C1 segment of cervical spinal cord (tissue), 14 donors: ENCODE data around the gene SLC15A1.

Source experiments
- DNase-seq, 14 donors: peaks; one replicate each; lab custom pipeline; 2025; lab: John Stamatoyannopoulos, UW

The SLC15A1 gene

DNA sequence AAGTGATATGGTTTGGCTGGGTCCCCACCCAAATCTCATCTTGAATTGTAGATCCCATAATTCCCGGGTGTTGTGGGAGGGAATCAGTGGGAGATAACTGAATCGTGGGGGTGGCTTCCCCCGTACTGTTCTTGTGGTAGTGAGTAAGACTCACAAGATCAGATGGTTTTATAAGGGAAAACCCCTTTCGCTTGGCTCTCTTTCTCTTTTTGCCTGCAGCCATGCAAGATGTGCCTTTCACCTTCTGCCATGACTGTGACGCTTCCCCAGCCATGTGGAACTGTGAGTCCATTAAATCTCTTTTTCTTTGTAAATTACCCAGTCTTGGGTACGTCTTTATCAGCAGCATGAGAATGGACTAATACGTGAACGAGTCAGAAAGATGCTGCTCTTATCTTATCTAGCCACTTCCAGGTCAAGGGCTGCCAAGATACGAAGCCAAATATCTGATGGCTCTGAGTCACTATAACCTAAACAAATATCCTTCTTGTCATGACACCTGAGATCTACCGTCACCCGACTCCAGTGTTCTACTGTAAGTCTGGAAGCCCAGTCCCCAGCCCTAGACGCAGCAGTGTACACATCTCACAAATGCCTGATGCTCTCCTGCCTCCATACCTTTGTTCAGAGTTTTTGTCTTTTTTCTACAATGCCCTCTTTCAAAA lies 45.9 kb downstream of the SLC15A1 start:
- no peak for DNase-seq

DNA sequence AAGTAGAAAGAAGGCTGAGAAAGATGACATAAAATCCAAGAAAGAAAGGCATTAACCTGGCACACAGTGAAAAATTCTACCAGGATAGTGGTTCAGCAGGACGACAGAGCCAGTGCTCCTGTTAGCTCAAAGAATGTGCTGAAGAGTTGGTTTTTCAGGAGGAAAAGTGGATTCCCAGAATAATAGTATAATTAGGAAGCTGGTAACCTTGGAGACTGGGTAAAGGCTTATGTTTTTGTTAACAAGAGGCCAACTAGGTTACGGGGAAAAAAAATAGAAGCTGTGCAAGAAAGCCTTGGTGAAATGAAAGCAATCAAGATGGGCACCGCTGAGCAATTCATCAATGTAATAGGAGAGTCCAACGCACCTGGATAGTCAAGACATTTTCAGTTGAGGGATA lies 54.7 kb downstream of the SLC15A1 start:
- DNase-seq: no peak

DNA sequence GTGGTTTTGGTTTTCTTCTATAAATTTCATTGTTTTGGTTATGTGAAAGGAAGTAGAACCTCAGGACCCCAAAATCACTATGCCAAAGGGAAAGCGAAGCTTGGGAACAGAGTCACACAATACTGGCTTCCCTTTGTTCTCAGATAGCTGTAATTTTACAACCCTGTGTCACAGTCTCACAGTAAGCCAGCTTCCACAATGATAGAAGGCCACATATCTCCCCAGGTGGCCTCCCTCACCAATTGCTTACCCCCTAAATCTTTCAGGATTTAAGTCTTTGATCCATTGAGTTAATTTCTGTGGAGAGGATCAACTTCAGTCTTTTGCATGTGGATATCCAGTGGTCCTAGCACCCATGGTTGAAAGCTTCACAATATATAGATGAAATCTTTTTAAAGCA lies 58.7 kb downstream of the SLC15A1 start:
- no peak for DNase-seq

DNA sequence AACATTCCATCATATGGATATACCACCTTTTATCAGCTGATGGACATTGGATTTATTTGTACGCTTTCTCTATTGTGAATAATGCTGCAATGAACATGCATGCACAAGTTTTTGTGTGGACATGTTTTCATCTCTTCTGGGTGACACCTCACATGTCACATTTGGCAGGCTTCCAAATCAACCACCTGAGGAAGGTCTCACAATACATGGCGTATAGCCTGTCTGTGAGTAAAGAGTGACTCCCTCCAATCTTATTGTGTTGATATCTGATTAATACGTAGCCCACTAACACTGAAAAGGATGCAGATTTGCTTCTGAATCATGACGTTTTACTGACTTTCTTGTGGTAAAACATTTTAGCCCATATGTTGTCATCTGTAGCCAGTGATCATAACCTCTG lies 61.1 kb downstream of the SLC15A1 start:
- DNase-seq: no peak

DNA sequence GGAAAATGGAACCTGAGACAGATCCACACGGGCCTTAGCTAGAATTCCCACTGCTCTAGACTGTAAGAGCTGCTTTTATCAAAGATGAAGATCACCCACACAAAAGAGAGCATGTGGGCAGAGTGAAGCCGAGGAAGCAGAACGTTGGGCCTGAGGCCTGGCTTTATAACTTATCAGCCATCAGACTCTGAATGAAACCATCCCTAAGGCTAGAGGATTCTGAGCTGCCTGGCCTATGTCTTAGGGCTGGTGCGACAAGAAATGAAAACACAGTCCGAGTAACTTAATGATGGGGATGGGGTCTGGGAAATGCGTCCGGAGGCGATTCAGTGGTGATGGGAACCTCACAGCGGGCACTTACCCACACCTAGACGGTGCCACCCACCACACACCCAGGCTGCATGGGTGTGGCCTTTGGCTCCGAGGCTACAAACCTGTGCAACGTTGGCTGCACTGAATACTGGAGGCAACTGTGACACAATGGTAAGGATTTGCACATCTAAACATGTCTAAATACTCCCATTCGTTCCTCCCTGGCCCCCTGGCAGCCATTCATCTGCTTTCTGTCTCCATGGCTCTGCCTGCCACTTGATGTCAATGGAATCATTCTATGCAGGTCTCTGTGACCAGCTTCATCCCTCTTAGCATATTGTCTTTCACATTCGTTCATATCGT lies 62.0 kb downstream of the SLC15A1 start:
- DNase-seq: no peak

DNA sequence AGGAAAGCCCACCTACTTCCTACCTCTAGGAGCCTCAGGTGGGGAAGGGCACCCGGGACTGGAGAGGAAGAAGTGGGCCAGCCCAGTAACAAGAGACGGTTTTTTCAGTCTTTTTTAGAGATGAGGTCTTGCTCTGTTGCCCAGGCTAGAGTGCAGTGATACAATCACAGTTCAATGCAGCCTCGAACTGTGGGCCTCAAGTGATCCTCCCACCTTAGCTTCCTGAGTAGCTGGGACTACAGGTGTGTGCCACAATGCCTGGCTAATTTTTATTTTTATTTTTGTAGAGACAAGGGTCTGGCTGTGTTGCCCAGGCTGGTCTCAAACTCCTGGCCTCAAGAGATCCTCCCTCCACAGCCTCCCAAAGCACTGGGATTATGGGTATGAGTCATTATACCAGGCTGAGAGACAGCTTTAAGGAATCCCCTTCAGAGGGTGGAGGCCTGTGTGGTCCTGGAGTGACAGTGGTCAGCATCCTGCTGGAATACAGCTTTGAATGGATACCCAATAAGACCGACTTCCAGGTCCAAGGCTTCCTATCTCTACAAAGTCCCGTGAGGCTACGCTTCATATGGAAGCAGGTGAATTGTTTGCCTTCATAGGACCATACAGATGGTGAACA lies 63.0 kb downstream of the SLC15A1 start:
- no peak for DNase-seq

DNA sequence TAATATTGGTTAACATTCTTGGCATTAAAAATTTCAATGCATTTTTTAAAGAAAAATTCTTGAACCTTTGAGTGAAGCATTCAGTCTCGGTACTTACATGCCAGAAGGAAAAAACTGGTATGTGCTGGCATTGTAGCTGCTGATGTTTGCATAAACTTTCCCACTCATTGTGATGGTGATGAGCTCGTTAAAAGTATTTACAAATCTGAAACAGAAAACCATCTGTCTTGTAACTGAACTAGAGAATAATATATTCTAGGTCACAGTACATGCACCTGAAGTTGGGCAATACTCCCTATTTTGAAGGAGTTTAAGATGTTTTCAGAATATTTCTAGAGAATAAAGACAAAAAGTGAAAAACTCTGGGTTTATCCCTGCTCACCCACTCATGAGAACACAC lies 64.1 kb downstream of the SLC15A1 start:
- no peak for DNase-seq

DNA sequence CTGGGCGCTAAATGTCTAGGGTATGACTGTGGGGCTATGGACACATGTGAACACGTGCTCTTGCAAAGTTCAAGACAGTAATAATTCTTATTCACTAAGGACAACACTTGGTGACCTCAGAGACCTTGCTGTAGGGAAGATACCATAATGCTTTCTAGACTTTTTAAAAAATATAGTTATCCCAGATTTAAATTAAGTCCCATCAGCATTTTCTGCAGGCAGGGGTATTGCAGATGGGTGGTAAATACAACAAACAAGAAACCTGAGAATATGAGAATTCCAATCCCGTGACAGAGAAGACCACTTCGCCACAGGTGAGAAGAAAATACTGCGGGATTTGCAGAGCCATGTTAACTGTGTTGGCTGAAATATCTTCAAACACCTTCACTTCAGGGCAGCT lies 65.2 kb downstream of the SLC15A1 start:
- no peak for DNase-seq

DNA sequence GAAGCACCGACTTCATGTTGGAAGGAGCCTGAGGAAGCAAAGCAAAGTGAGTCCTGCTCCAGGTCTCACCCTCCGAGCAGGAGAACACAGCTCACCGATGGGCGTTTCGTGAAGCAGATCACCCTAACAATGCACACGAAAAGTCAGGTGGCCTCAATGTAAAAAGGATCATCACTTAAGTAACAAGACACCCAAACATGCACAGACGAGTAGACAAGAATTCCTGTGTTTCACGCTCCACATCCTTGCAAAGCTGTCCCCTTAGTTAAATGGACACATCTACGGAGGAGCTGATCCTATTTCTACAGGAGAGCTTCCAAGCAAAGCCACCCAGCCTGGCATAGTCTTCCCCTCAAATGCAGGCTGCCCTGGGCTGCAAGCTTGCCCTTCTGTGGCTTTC lies 66.2 kb downstream of the SLC15A1 start:
- no peak for DNase-seq

DNA sequence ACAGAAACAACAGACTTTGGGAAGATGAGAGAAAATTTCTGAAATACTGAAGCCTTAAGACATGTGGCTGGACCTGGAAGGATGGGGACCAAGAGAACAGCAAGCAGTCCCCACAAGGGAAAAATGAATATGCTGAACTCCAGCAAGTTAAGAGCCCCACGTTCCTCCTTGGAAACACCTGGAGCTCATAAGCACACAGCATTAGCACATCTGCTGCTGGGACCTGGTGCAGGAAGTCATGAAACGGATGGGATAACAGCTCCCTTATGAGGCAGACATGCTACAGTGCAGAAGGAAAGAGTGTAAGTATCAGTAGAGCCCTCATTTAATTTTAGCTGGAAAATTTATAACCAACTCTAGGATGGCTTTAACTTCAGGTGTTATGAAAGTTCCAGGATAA lies 67.3 kb downstream of the SLC15A1 start:
- no peak for DNase-seq

DNA sequence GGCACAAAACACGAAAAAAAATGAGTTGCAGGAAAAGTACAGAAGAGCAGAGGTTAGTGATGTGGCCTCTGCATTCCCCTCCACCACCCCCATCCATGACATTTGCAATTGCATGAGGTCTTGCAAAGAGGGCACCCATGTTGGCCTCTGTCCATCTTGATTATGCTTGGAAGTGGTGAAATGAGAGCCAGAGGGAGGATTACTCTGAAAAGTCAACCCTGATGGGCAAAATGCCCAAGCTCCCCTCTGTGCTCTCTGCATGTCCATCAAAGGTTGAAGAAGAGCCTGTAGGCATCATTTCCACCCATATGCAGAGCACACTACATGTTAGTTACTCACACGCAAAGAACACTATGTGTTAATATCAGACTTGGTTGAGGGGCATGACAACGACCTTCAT lies 71.4 kb downstream of the SLC15A1 start:
- DNase-seq: no peak

DNA sequence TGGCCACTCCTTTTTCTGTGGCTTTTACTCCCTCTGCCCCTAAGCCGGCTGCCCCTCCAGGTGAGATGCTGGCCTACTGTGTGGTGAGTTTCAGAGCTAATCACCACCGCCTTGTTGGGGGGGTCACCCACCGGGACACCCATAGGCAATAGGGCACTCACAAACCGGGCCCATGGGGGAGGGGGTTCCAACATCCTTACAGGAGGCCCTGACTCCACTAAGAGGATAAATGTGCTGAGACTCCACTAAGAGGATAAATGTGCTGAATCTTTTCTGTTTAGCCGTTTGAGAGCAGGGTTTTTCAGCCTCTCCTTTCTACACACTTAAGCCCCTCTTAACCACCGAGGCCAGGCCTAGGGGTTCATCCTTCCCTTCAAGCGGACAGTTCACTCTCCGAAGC lies 73.7 kb downstream of the SLC15A1 start:
- no peak for DNase-seq

DNA sequence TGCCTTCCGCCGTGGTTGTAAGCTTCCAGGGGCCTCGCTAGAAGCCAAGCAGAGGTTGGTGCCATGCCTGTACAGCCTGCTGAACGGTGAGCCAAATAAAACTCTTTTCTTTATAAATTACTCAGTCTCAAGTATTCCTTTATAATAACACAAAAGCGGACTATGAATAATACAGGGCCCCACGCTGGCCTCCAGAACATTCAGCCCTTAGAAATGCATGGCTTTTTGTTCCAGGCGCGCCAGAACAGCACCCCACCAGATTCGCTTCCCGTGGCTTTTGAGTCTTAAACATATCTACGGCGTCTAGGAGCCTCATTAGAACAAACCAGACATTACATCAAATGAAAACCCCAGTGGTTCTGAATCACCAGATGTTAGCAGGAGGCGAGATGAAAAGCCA lies 75.1 kb downstream of the SLC15A1 start:
- DNase-seq: no peak

DNA sequence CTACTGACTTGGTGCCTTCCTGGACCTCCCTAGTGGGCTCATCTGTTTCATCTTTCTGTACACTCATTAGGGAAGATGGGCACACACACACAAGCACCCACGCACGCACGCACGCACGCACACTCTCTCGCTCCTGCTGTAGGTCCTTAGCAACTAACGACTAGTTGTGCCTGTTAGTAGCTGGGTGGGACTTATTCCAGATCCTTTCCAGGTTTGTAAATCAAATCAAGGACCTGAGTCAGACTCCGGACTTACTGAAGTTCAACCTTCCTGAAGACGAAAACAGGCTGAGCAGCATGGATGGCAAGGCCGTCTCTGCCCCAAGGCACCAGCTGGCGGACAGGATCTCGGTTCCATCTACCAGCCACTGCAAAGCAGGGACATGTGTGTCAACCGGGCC lies 76.2 kb downstream of the SLC15A1 start:
- DNase-seq: no peak

DNA sequence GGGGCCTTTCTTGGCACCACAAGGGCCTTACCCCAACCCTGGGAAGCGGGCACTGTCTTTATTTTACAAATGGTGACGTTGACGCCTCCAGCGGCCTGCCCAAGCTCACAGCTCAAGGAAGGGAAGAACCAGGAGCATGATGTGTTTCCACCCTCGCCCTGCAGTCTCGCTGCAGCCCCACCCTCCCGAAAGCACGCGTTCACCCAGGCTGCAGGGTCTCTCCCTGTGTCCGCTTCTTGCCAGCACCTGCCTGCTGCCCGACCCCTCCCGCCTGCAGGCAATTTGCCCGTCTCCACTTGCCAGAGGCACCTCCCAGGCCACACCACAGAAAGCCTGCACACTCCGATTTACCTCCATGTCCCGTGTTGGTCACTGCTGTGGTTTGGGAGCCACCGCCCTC lies 76.6 kb downstream of the SLC15A1 start:
- DNase-seq: no peak

DNA sequence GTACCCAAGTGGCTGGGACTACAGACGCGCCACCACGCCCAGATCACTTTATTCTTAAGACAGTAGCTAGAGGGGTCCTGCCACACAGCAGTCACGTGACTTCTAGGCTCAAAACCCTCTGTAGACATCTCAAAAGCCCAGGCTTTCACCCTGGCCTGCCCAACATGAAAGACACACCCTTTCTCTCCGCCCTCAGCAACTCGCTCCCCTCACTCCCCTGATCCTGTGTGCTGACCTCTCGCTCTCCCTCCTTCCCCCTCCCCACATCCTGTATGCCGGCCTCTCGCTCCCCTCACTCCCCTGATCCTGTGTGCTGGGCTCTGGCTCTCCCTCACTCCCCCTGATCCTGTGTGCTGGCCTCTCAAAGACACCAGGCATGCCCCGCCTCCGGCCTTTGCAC lies 77.4 kb downstream of the SLC15A1 start:
- DNase-seq: no peak

DNA sequence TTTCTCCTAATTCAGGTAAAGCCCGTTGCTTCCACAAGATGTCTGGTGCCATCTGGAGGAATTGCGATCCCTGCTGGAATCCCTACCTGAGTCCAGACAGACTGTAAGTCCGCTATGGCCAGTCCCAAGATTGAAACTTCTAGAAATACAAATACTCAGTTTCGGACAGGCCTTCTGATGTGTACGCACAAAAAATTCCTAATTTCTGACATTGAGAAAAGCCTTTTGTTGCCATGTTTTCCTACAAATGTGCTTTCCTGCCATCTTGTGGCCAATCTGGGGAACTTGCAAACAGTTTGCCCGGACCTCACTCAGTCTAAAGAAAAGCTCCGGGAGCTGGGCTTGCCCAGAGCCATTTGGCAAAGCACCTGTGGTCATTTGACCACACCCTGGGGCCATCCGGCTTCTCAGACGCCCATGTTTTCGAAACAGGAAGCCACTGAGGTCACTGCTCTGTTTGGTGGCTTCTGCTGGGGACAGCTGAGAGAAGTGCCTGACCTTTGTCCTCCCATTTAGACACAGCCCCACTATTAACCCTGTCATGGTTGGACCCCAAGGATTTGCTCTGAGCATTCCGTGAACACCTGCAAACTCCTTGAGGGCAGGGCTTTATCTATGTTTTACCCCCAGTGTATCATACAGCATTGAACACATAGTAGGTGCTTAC lies 79.4 kb downstream of the SLC15A1 start:
- peak in 10 of 14 donors; percentile 6 to 55 (median 26) for DNase-seq

DNA sequence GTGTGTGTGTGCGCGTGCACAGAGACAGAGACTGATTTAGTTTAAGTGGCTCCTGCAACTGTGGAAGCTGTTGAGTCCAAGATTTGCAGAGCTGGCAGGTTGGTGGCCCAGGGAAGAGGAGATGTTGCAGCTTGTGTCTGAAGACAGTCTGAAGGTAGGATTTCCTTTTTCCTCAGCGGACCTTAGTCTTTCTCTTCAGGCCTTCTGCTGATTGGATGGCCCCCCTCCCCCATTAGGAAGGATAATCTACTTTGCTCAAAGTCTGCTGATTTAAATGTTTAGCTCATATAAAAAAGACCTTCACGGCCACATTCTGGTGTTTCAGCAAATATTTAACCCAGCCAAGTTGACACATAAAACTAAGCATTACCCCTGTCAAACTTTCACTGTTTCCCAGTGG lies 84.3 kb downstream of the SLC15A1 start:
- DNase-seq: no peak

DNA sequence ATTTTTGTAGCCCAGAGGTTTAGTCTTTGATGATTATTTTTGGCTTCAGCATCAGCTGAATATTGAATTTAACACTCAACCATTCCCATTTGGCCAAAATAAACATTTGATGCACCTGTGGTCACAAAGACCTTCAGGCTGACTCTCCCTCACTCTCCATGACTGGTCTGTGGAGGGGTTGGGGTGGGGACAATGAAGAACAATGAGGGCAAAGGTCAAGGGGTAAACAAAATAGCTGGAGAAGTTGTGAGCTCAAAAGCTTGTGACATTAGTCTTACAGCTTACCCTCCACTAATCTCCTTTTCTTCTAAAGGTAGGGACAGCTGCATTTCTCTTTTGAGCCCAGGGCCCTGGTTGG lies 86.9 kb downstream of the SLC15A1 start:
- no peak for DNase-seq

DNA sequence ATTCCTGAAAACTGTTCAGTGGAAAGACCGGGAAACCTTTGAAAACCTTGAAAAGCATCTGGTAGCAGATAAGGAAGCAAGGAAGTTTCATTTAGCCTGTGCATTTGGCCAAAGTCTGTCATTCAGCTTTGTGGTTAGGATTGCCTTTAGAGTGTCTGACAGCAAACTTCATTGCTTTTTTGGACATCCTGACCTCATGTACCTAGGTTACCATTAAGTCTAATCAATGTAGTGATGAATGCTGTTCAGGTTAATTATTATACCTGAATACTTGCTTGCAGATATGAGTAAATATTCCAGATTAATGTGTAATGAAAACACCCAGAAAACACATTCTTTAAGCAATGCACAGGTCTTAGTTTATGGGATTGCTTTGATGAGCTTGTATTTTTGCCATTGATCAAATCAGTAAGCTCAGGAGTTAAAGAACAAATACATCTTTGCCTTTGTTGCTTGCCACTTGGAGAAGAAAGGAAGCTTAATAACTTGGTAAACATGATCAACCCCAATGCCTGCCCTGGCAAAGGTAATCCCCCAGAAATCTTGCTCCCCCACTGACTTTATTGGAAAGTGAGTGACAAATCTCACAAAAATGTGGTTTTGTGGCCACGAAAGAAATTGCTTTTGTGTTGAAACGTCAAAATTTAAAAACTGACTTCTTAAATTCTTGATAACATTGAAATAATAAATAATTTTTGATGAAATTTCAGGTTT lies 87.4 kb downstream of the SLC15A1 start:
- no peak for DNase-seq

DNA sequence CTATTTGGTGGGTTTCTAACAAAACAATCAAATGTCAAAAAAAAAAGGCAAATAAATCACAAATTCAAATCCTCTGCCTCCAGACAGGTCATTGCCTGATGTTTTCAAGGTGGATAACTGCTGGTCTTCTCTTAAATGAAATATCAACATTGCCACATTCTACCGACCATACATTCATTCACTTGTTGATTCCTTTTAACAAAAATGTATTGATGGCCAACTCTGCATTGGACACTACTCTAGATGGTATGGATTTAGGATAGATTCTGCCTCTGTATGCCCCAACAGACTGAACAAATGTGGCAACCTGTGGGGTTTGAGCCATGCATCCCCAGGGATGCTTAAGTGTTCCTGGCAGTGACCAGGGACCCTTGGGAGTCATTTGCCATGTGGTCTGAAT lies 88.0 kb downstream of the SLC15A1 start:
- no peak for DNase-seq

DNA sequence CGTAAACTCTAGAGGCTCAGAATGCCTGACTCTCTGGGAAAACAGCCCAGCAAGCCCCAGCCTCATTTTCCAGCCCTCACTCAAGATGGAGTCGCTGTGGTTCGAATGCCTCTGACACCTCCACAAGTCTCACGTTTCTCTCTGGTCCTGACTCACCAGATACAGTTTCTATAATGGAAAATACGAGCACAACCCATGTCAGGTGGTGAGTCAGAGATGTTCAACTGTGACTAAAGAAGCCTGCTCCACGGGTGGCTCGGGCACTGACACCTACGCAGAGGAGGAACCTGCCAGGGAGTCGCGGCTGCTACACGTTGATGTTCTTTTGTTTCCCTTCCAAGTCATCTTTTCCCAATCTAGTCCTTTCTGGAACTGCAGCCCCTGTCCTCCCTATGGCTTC lies 88.4 kb downstream of the SLC15A1 start:
- DNase-seq: no peak
